ENCODE data around the gene CLINT1. TPM values are rescaled to one million over a fixed set of nuclear protein-coding genes. Genes with fewer than 3 reads are reported as not detected.
A peak's percentile ranks its signal among the peaks of the same experiment; 100 is the strongest.

The CLINT1 gene
- total and polyA plus RNA-seq, 2 of the 13 experiments (the other 11 are each of a cell fraction or from before 2014, with no cell fraction given): 64.0 to 104 TPM

- peak; percentile 33; the same call in 1 of the 2 replicates for TF ChIP-seq KDM5A (IDR thresholded peaks at IDR 0.05; ENCODE audit: borderline replicate concordance, low read length)
- peak; percentile 35; the same call in 1 of the 2 replicates for TF ChIP-seq REPIN1 (CRISPR knock-in tag; IDR thresholded peaks at IDR 0.05; ENCODE audit: borderline replicate concordance, low read depth)
- TF ChIP-seq ZNF331 (CRISPR knock-in tag; IDR thresholded peaks at IDR 0.05): no peak
- no peak; the same call in 1 of the 2 replicates for TF ChIP-seq MED1 (CRISPR knock-in tag; IDR thresholded peaks at IDR 0.05)
- TF ChIP-seq WIZ (CRISPR knock-in tag; IDR thresholded peaks at IDR 0.05): no peak
- peak; percentile 97 for TF ChIP-seq GABPB1 (CRISPR knock-in tag; IDR thresholded peaks at IDR 0.05)
- peak; percentile 64 for TF ChIP-seq SALL1 (CRISPR knock-in tag; IDR thresholded peaks at IDR 0.05)
- peak; percentile 7; the same call in 1 of the 2 replicates for TF ChIP-seq ZNF543 (CRISPR knock-in tag; IDR thresholded peaks at IDR 0.05)
- peak; percentile 85 for TF ChIP-seq IRF2 (CRISPR knock-in tag; IDR thresholded peaks at IDR 0.05)
- TF ChIP-seq FOSL2 (CRISPR knock-in tag; IDR thresholded peaks at IDR 0.05): 0 out of 2 replicates have a peak, but pooled peaks have one; percentile 30
- TF ChIP-seq ELF4 (CRISPR knock-in tag; IDR thresholded peaks at IDR 0.05; ENCODE audit: borderline replicate concordance): peak; percentile 85; the same call in 1 of the 2 replicates
- TF ChIP-seq TEAD3 (CRISPR knock-in tag; optimal IDR thresholded peaks at IDR 0.05; ENCODE audit: borderline replicate concordance): peak; percentile 36
- no peak for TF ChIP-seq NONO (IDR thresholded peaks at IDR 0.05)
- peak; percentile 42; the same call in 1 of the 2 replicates for TF ChIP-seq NONO (CRISPR knock-in tag; conservative IDR thresholded peaks at IDR 0.05)
- TF ChIP-seq ZNF83 (CRISPR knock-in tag; IDR thresholded peaks at IDR 0.05; ENCODE audit: borderline replicate concordance): no peak
- no peak for TF ChIP-seq NFYC (CRISPR knock-in tag; IDR thresholded peaks at IDR 0.05)
- TF ChIP-seq AHDC1 (CRISPR knock-in tag; IDR thresholded peaks at IDR 0.05; ENCODE audit: borderline replicate concordance): peak; percentile 37; the same call in 1 of the 2 replicates
- TF ChIP-seq ZFP91 (CRISPR knock-in tag; IDR thresholded peaks at IDR 0.05; ENCODE audit: borderline replicate concordance): peak; percentile 82
- 0 out of 2 replicates have a peak, but pooled peaks have one; percentile 43 for TF ChIP-seq CBFB (CRISPR knock-in tag; IDR thresholded peaks at IDR 0.05)
- no peak for TF ChIP-seq MIXL1 (CRISPR knock-in tag; IDR thresholded peaks at IDR 0.05)
- TF ChIP-seq ADNP (CRISPR knock-in tag; IDR thresholded peaks at IDR 0.05): no peak
- no peak for TF ChIP-seq MEF2D (CRISPR knock-in tag; IDR thresholded peaks at IDR 0.05)
- TF ChIP-seq ESRRA (CRISPR knock-in tag; IDR thresholded peaks at IDR 0.05; ENCODE audit: low read depth): 0 out of 2 replicates have a peak, but pooled peaks have one; percentile 13
- no peak for TF ChIP-seq ZNF333 (CRISPR knock-in tag; IDR thresholded peaks at IDR 0.05; ENCODE audit: borderline replicate concordance)
- TF ChIP-seq ZMAT3 (CRISPR knock-in tag; conservative IDR thresholded peaks at IDR 0.05): peak; percentile 42; the same call in 1 of the 2 replicates
- no peak for TF ChIP-seq KLF11 (CRISPR knock-in tag; IDR thresholded peaks at IDR 0.05)
Observed at GRCh38 chr5:157858527-157859226, at the start of gene CLINT1 (continued).

Data from HepG2 (cell line).